DOHH2 (cell line): ENCODE measurements around the gene CALCR.

ENCODE experiments used
- EZH2phosphoT487 ChIP-seq: fragments of 200-600 bp; sonication (generic); IDR thresholded peaks from 2 replicates; pipeline ENCODE4 v1.6.1; 2017; ENCODE audit warnings: borderline replicate concordance, mild to moderate bottlenecking, antibody characterized with exemption, low read length, moderate library complexity, mixed read lengths
- TF ChIP-seq, protein P1 (sequence below): fragments of 200-600 bp; sonication (generic); IDR thresholded peaks from one replicate; pipeline ENCODE4 v1.5.1; 2014; ENCODE audit warnings: antibody characterized with exemption, mild to moderate bottlenecking, low read depth, low read length; ENCODE audit not compliant: poor library complexity, severe bottlenecking

DNA sequence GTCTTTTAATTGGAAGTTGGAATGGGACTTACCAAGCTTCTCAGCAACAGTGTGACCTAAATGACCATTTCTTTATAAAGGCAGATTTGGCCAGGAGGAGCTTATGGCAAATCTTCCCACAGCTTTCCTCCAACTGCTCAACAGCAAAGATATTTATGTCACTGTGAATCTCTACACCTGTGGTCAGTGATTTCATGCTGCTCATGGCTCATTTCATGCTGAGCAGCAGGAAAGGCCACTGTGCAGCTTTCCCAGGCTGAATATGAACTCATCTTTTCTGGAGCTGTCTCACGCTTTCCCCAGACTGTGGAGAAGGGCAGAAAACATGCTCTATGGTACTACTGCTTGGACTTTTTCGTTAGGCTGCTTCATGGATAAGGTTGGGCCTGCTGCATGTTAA is 29.8 kb downstream of the CALCR start:
- TF ChIP-seq, protein P1, sequence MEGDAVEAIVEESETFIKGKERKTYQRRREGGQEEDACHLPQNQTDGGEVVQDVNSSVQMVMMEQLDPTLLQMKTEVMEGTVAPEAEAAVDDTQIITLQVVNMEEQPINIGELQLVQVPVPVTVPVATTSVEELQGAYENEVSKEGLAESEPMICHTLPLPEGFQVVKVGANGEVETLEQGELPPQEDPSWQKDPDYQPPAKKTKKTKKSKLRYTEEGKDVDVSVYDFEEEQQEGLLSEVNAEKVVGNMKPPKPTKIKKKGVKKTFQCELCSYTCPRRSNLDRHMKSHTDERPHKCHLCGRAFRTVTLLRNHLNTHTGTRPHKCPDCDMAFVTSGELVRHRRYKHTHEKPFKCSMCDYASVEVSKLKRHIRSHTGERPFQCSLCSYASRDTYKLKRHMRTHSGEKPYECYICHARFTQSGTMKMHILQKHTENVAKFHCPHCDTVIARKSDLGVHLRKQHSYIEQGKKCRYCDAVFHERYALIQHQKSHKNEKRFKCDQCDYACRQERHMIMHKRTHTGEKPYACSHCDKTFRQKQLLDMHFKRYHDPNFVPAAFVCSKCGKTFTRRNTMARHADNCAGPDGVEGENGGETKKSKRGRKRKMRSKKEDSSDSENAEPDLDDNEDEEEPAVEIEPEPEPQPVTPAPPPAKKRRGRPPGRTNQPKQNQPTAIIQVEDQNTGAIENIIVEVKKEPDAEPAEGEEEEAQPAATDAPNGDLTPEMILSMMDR = no peak
- TF ChIP-seq EZH2phosphoT487 = no peak
